OCI-LY1 (cell line): ENCODE data around the gene CCDC141.

Experiments
- CTCF ChIP-seq: fragments of 200-600 bp; sonication (generic), shearing (Covaris generic); IDR thresholded peaks from 2 replicates; pipeline ENCODE4 v1.5.1; 2017; ENCODE audit warnings: mild to moderate bottlenecking, antibody characterized with exemption, low read length, moderate library complexity, mixed read lengths
- EZH2 ChIP-seq: fragments of 200-600 bp; sonication (generic), shearing (Covaris generic); IDR thresholded peaks from 2 replicates; pipeline ENCODE4 v1.8.0; 2017; ENCODE audit warnings: borderline replicate concordance, mixed run types, mild to moderate bottlenecking, antibody characterized with exemption, low read length, moderate library complexity, mixed read lengths

- TF ChIP-seq CTCF (no peak), EZH2 (no peak)
Observed at GRCh38 chr2:178865999-178866398, 183.9 kb downstream of the CCDC141 start.
